IPS-11a (cell line): ENCODE data around the gene RCN2.
"Not testable (repeated sequence)": the region's sequence is repeated elsewhere in the genome, so short reads cannot be mapped to it uniquely, and the experiment has no call there.

Source experiments
- H3K4me3 ChIP-seq: one replicate; pipeline ENCODE4 v1.5.1; 2013; ENCODE audit warnings: low read depth, low read length, control low read depth

RCN2 gene

GRCh38 chr15:76932135-76932966, 802 bp downstream of the RCN2 start:
- peak overlapping the region; percentile 91 for H3K4me3 ChIP-seq

GRCh38 chr15:76935620-76936019, 4.1 kb downstream of the RCN2 start:
- H3K4me3 ChIP-seq = no peak overlapping the region

- no peak overlapping the region for H3K4me3 ChIP-seq
Observed at GRCh38 chr15:76936671-76937070, 5.1 kb downstream of the RCN2 start.

- no peak overlapping the region for H3K4me3 ChIP-seq
Observed at GRCh38 chr15:76938752-76939151, 7.2 kb downstream of the RCN2 start.

DNA sequence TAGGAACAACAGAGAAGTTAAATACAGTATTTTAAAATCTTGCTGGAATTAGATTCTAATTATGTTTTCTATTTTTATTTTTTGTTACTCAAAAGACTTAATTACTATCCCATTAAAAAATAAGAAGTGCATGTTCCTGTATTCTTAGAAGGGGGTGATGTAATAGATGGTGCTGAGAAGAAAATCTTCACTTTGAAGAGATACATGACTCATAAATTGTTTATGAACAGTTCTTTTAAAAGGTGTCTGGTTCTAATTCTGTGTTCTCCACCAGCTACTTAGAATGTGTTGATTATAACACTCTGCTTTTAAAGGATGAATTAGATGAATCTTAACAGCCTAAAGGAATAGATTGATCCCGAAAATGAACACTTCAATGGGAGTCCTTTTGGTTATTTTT, 8.2 kb downstream of the RCN2 start:
- no peak overlapping the region for H3K4me3 ChIP-seq

DNA sequence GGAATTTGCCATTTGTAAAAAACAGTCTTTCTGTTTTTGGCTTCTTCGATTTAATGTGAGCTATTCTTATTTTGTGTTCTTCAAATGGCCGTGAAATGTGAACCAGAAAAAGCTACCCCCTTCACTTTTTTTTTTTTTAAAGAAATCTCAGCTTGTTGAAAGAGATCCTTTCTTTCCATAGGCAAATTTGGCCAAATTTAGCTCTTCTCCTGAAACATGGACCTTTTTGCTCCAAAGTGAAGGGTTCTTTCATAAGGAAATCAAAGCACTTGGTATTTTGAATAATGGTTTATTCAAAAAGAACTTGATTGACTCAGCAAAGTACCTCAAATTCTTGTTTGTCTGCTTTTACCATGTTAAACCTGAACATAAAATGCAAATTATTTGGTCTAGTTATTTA, 10.1 kb downstream of the RCN2 start:
- no peak overlapping the region for H3K4me3 ChIP-seq

- H3K4me3 ChIP-seq = no peak overlapping the region
Observed at GRCh38 chr15:76942331-76942730, 10.8 kb downstream of the RCN2 start.

DNA sequence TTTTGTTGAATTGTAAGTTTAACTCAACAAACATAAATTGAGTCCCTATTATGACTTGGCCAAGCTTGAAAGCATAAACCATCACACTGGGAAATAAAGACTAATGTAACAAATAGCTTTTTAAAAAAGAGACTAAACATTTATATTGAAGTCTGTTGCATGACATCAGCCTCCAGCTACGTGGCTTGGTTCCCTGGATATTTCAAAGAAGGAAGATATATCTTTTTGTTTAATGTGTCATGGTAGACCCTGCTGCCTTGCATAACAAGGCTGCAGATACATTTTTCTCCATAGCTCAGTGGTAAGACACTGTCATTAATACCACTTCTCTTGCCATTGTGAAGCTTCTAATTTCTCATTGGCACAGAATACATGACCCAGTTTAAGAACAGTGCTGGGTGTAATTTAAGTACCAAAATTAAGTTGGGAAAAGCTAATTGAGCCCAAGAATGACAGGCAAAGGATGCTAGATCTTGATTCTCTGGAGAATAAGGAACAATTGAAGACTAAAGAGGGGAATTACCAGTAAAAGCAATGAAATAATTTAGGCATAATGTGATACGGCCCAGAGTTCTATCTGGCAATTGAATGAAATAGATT, 14.0 kb downstream of the RCN2 start:
- no peak overlapping the region for H3K4me3 ChIP-seq

DNA sequence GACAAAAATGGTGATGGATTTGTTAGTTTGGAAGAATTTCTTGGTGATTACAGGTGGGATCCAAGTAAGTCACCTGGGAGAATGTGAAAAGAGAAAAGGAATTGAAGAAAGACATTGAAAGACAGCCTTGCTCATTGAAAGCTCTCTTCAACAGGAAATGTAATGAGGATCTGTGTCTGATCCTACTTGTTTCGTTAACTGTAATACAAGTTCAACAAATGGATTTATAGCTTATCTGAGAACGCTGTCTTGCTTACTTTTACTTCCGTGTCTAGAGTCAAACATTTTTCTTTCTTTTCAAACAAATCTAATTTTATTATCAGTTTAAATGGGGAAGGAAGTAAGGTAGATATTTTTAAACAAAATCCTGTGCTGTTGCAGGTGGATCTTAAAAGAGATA, 15.9 kb downstream of the RCN2 start:
- no peak overlapping the region for H3K4me3 ChIP-seq

DNA sequence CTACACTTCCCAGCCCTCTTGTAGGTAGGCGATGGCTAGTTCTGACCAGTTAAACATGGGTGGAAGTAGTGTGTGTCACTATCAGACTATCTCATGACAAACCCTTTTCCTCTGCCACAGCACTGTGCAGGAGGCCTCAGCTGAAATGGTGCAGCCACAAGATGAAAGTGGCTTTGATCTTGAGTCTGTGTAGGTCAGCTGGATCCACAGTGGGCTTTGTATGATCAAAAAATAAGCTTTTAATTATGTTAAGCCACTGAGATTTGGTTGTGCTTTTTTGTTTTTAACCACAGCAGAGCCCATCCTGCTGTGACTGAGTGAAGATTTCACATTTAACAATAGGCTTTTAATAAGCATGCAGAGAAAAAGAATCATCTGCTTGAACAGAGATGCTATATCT, 19.7 kb downstream of the RCN2 start:
- no peak overlapping the region for H3K4me3 ChIP-seq

GRCh38 chr15:76953913-76954312, 22.4 kb downstream of the RCN2 start:
- no peak overlapping the region for H3K4me3 ChIP-seq

GRCh38 chr15:76954744-76955143, 23.2 kb downstream of the RCN2 start:
- H3K4me3 ChIP-seq = no peak overlapping the region

DNA sequence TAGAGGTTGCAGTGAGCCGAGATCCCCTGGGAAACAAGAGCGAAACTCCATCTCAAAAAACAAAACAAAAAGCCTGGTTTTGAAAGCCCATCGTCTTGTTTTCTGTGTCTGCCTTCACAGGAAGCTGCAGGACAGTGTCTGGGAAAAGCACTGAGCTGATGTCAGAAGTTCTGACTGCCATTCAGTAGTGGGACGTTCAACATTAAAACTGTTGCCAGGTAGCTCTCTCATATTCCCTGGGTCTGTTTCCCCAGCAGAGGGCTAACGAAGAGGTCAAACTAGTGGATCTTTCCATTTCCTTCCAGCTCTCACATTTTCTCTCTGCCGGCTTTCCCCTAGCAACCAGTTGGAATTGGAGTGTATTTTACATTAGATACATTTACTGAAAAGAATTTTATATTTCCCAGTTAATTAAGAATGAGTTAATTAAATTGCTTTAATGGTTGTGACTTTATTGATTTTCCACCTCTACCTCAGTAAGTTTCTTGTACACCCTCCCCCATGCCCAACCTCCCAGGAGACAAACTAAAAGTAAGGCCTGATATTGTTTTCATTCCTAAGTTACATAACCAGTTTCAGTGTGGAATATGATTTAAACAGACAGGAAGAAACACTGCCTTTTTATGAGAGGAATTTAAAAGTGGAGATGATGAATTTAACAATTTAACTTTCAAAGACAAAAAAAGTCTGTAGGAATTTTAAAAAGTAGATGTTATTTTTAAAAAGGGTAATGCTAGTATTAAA, 29.9 kb downstream of the RCN2 start:
- no peak overlapping the region for H3K4me3 ChIP-seq

GRCh38 chr15:76962337-76963013, 30.9 kb downstream of the RCN2 start:
- no peak overlapping the region for H3K4me3 ChIP-seq

DNA sequence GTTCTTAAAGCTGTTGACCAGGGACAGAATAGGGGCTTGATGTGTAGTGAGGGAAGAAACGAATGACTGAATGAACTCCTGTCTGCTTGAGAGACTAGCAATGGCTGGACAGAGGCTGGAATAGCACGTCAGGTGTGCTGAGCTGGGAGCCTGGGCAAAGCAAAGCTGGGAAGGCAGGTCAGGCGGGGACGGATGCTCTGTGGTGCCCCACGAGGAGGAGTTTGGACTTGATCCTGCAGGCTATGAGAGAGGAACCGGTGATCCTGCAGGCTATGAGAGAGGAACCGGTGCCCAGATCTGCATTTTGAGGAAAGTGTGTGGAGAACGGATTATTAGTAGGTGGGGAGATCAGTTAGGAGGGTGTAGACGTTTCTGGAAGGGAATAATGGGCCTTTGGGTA, 32.0 kb downstream of the RCN2 start:
- no peak overlapping the region for H3K4me3 ChIP-seq

- H3K4me3 ChIP-seq = no peak overlapping the region
Observed at GRCh38 chr15:76964157-76964556, 32.6 kb downstream of the RCN2 start.

DNA sequence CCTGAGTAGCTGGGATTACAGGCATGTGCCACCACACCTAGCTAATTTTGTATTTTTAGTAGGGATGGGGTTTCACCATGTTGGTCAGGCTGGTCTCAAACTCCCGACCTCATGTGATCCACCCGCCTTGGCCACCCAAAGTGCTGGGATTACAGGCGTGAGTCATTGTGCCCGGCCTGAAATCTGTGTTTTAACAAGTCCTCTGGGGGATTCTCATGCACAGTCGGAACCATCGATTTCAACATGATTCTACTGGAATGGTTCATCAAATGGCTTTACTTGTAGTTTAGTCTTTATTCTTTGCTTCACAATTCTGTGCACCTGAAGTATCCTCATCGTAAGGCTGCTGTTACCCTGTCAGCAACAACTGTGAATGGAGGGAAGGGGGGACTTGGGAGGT, 34.5 kb downstream of the RCN2 start:
- H3K4me3 ChIP-seq = not testable (repeated sequence)

DNA sequence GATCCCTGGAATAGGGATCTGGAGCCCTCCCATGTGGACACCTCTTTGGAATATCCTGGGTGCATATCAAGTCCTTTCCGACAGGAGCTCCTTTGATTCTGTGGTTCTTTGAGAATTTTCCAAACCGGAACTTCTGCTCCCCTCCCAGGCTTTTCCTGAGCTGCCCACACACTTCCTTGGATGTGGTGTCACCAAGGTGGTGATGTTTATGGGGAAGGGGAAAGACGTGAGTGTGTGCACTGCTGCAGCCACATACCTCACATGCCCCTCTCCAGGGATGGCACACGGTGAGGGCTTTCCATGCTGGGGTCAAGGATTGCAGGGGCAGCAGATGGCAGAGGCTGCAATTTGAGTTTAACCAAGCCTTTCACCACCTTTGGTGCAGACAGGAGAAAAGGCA, 35.5 kb downstream of the RCN2 start:
- no peak overlapping the region for H3K4me3 ChIP-seq

- H3K4me3 ChIP-seq = no peak overlapping the region
Observed at GRCh38 chr15:76968306-76968705, 36.8 kb downstream of the RCN2 start.

DNA sequence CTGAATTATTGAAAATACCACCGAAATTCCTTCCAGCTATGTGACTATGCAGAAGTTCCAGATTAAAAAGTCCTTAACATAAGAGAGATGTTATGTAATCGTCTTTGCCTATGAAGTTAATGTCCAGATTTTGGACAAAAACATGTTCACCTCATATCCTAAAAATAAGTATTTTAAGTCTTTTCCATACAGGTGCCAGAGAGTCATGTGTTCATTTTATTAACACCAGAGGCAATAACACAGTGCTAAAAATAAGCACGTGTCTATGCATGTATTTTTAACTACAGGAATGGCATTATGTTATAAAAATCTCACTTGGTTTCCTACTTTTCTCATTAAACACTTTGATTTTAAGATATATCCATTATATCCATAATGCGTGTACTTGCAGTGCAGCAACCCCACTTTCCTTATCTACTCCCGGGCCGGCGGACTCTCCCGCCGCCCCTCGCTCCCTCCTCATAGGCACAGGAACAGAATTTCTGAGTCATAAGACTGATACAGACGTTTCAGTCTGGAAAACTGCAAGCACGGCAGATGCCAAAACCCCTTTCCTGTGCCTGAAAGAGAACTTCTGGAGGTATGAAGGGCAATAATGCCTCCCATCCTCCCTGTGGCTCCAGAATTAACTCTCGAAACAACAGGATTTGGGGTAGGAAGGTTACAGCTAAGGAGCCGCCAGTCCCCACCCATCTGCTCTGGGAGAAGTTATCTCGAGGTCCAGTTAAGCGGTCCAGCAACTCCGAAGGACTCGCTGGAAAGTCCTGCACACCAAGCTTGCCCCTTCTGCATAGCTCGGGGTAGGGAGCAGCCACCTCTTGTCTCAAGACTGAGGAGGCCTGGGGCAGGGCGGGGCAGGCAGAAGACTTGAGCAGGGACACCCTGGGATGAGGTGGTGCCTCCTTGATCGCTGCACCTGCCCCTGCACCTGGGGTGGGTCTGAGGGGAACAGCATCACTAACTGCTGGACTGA, 41.1 kb downstream of the RCN2 start:
- H3K4me3 ChIP-seq = no peak overlapping the region
